22Rv1 (cell line): Measurements from ENCODE around the gene JSRP1.
A peak's percentile ranks its signal among the peaks of the same experiment; 100 is the strongest.

ENCODE experiments used
- H3K27ac ChIP-seq: fragments of 450-650 bp; 2 replicates; pipeline ENCODE4 v1.5.1; 2017
- CTCF ChIP-seq: fragments of 450-650 bp; IDR thresholded peaks from 2 replicates; pipeline ENCODE4 v1.5.1; 2017; ENCODE audit warnings: mild to moderate bottlenecking
- ZFX ChIP-seq: fragments of 450-650 bp; IDR thresholded peaks from 2 replicates; pipeline ENCODE4 v1.6.1; 2017; ENCODE audit warnings: antibody characterized with exemption, borderline replicate concordance

Gene JSRP1

DNA sequence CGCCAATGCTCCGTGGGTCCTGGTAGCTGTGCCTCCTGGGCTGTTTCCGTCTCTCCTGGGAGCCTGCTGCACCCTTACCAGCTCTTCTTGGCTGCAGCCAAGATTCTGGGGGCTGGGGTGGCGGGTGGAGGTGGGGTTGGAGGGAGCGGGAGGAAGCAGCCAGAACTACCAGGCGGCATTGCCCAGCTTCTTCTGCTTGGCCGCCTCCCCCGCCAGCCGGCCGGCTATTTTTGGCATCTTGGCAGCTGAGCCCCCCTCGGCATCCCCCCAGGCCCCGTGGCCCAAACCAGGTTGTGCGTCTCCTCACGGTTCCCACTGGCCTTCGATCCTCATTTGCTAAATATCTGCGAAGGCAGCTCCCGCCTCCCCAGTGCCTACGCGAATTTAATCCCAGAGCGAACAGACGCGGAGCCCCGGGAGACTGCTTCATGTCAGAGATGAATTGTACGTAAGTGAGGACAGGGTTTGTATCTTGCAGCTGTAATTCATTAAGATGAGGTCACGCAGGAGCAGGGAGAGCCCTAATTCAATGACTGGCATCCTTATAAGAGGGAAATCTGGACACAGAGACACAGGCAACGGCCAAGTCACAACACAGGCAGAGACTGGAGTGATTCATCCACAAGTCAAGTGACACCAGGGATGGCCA, 38.6 kb upstream of the JSRP1 start:
- H3K27ac ChIP-seq, result no peak overlapping the region
- no peak for TF ChIP-seq ZFX
- TF ChIP-seq CTCF, result no peak

DNA sequence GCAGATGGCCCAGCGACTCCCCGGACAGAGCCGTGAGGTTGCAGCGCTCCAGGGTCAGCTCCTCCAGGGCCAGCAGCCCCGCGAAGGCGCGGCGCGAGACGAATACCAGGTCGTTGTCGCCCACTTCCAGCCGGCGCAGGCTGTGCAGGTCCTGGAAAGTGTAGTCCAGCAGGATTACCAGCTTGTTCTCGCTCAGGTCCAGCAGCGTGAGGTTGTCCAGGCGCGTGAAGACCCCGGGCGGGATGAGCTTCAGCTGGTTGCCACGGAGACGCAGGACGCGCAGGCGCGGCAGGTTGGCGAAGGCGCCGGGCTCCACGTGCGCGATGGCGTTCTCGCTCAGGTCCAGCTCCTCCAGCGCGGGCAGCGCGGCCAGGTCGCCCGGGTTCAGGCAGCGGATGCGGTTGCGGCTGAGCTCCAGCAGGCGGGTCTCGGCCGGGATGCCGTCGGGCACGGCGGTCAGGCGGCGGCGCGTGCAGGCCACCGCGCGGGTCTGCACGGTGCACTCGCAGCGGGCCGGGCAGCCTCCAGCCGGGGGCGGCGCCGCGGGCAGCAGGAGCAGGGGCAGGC, 35.1 kb upstream of the JSRP1 start:
- no peak for TF ChIP-seq CTCF
- no peak for TF ChIP-seq ZFX

DNA sequence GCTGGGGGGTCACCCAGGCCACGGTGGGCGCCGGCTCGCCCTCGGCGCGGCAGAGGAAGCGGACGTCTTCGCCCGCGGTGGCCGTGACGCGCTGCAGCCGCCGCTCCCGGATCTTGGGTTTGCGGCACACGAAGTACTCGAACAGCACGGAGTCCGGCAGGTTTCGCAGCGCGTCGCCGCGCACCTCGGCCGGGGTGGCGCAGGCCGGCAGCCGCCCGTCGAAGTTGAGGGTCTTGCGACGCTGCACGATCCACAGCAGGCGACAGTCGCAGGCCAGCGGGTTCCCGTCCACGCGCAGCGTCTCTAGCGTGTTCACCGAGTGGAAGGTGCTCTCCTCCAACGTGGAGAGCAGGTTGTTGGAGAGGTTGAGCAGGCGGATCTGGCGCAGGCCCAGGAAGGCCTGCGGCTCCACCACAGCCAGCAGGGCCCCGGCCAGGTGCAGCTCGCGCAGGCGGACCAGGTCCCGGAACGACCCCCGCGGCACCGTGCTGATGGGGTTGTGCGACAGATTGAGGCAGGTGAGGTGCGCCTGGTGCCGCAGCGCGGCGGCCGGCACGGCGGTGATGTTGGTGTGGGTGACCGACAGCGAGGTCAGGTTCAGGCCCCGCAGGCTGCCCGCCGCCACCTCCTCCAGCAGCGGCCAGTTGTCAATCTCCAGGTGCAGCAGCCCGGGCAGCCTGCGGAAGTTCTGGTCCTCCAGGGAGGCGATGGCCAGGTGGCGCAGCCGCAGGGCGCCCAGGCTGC, 34.4 kb upstream of the JSRP1 start:
- H3K27ac ChIP-seq, result peak overlapping the region; percentile 71
- TF ChIP-seq ZFX, result no peak
- no peak for TF ChIP-seq CTCF

More for the DNA sequence above, 35.1 kb upstream of the JSRP1 start:
- peak overlapping the region; percentile 71 for H3K27ac ChIP-seq

GRCh38 chr19:2289714-2290435, 33.7 kb upstream of the JSRP1 start:
- TF ChIP-seq CTCF (no peak), ZFX (no peak)
- H3K27ac ChIP-seq, result peak overlapping the region; percentile 71

DNA sequence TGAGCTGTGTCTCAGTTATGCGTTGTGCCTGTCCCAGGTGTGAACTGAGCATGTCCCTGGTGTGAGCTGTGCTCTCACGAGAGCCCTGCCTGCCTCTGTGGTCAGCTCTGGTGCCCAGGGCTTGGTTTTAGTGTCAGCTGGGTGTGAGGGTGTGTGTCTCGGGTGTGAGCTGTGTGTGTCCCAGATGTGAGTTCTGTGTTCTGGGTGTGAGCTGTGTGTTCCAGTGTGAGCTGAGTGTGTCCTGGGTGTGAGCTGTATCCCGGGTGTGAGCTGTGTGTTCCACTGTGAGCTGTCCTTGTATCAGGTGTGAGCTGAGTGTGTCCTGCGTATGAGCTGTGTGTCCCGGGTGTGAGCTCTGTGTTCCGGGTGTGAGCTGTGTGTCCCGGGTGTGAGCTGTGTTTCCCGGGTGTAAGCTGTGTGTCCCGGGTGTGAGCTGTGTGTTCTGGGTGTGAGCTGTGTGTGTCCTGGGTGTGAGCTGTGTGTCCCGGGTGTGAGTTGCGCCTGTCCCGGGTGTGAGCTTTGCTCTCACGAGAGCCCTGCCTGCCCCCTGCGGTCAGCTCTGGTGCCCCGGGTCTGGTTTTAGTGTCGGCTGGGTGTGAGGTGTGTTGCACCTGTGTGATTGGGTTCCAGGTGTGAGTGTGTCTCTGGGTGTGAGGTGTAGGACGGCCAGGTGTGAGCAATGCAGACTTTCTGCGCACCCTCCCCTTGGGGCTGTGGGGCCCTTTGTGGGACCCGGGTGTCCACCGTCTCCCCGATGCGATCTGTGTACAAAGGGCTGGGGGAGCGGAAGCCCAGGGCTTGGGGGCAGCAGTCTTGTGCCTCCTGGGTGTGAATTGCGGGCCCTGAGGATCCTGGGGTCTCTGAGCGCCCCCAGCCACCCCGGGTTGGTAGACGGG, 32.8 kb upstream of the JSRP1 start:
- no peak overlapping the region for H3K27ac ChIP-seq
- TF ChIP-seq ZFX (no peak), CTCF (no peak)

- H3K27ac ChIP-seq, result no peak overlapping the region
- TF ChIP-seq ZFX, result no peak
- no peak for TF ChIP-seq CTCF
These were observed 32.2 kb upstream of the JSRP1 start for GRCh38 chr19:2288338-2288817.
